Measurements from ENCODE around the gene SARDH. TPM values are rescaled to one million over a fixed set of nuclear protein-coding genes. Genes with fewer than 3 reads are reported as not detected.

Gene SARDH
- polyA plus RNA-seq, 1 donor (not counting 4 experiments of a cell fraction or from before 2014, with no cell fraction given) = 0.03 TPM

GRCh38 chr9:133752739-133753446 is 14.7 kb upstream of the SARDH start:
- DNase-seq (ENCODE audit: low read depth, low spot score) = no peak
- H3K4me2 ChIP-seq (ENCODE audit: control insufficient read depth, extremely low read depth, insufficient read depth, low read depth, low read length) = no peak overlapping the region
- no peaks in the 10 kb centered on the region for H3K79me2 ChIP-seq (ENCODE audit: control insufficient read depth, insufficient read depth, low read length)
- H3K9ac ChIP-seq (ENCODE audit: control insufficient read depth, extremely low read depth, insufficient read depth, low read length) = no peak overlapping the region
- no peaks in the 10 kb centered on the region for H3K9me1 ChIP-seq (ENCODE audit: control insufficient read depth, extremely low read depth, insufficient read depth, low read length)
- H4K20me1 ChIP-seq (ENCODE audit: control insufficient read depth, extremely low read depth, insufficient read depth, low read length) = no peaks in the 10 kb centered on the region
- TF ChIP-seq CTCF (optimal IDR thresholded peaks at IDR 0.05 in 1 of 3, IDR thresholded peaks at IDR 0.05 in 1 of 3, conservative IDR thresholded peaks at IDR 0.05 in 1 of 3; ENCODE audit: extremely low read depth in 1 of 3, insufficient read depth in 2 of 3, low read length in 3 of 3) (no peak), EZH2 (IDR thresholded peaks at IDR 0.05; ENCODE audit: low read length) (no peak)
- no peaks in the 10 kb centered on the region for H3K4me1 ChIP-seq (ENCODE audit: control insufficient read depth, extremely low read depth, insufficient read depth, low read length)
- no peak overlapping the region for H2AFZ ChIP-seq (ENCODE audit: control insufficient read depth, low read length)
- no peaks in the 10 kb centered on the region for H3K36me3 ChIP-seq (ENCODE audit: control insufficient read depth in 2 of 2, extremely low read depth in 1 of 2, insufficient read depth in 2 of 2, low read length in 2 of 2)
- no peak for FAIRE-seq
- H3K27me3 ChIP-seq (ENCODE audit: control insufficient read depth, extremely low read depth, insufficient read depth, low read length) = no peaks in the 10 kb centered on the region
- dilution Hi-C loops (cut with MboI; ENCODE audit: extremely low pct_ligation_motif_present, low sequenced_read_pairs) = no loop called here
- no peak overlapping the region for H3K4me3 ChIP-seq (ENCODE audit: control insufficient read depth in 2 of 3, extremely low read depth in 1 of 3, insufficient read depth in 2 of 3, low read depth in 1 of 3, low read length in 3 of 3)
- no peaks in the 10 kb centered on the region for H3K9me3 ChIP-seq (ENCODE audit: control insufficient read depth, low read depth, low read length)
- H3K27ac ChIP-seq (ENCODE audit: control insufficient read depth, insufficient read depth, low read length) = no peak overlapping the region

- no peak for DNase-seq (ENCODE audit: low read depth, low spot score)
- FAIRE-seq = no peak
- no peaks in the 10 kb centered on the region for H3K36me3 ChIP-seq (ENCODE audit: control insufficient read depth in 2 of 2, extremely low read depth in 1 of 2, insufficient read depth in 2 of 2, low read length in 2 of 2)
- H3K4me3 ChIP-seq (ENCODE audit: control insufficient read depth in 2 of 3, extremely low read depth in 1 of 3, insufficient read depth in 2 of 3, low read depth in 1 of 3, low read length in 3 of 3) = no peak overlapping the region
- no peaks in the 10 kb centered on the region for H4K20me1 ChIP-seq (ENCODE audit: control insufficient read depth, extremely low read depth, insufficient read depth, low read length)
- no peak overlapping the region for H2AFZ ChIP-seq (ENCODE audit: control insufficient read depth, low read length)
- H3K9ac ChIP-seq (ENCODE audit: control insufficient read depth, extremely low read depth, insufficient read depth, low read length) = no peak overlapping the region
- H3K9me1 ChIP-seq (ENCODE audit: control insufficient read depth, extremely low read depth, insufficient read depth, low read length) = no peaks in the 10 kb centered on the region
- H3K9me3 ChIP-seq (ENCODE audit: control insufficient read depth, low read depth, low read length) = no peaks in the 10 kb centered on the region
- no peaks in the 10 kb centered on the region for H3K79me2 ChIP-seq (ENCODE audit: control insufficient read depth, insufficient read depth, low read length)
- H3K4me1 ChIP-seq (ENCODE audit: control insufficient read depth, extremely low read depth, insufficient read depth, low read length) = no peaks in the 10 kb centered on the region
- no peaks in the 10 kb centered on the region for H3K27me3 ChIP-seq (ENCODE audit: control insufficient read depth, extremely low read depth, insufficient read depth, low read length)
- H3K27ac ChIP-seq (ENCODE audit: control insufficient read depth, insufficient read depth, low read length) = no peak overlapping the region
- no peak overlapping the region for H3K4me2 ChIP-seq (ENCODE audit: control insufficient read depth, extremely low read depth, insufficient read depth, low read depth, low read length)
- dilution Hi-C loops (cut with MboI; ENCODE audit: extremely low pct_ligation_motif_present, low sequenced_read_pairs) = no loop called here
- TF ChIP-seq EZH2 (IDR thresholded peaks at IDR 0.05; ENCODE audit: low read length) (no peak), CTCF (optimal IDR thresholded peaks at IDR 0.05 in 1 of 3, IDR thresholded peaks at IDR 0.05 in 1 of 3, conservative IDR thresholded peaks at IDR 0.05 in 1 of 3; ENCODE audit: extremely low read depth in 1 of 3, insufficient read depth in 2 of 3, low read length in 3 of 3) (no peak)
Measured at GRCh38 chr9:133750982-133751649, 13.0 kb upstream of the SARDH start.

Data from keratinocyte (primary cell).